VCaP (cell line): Measurements from ENCODE around the gene CX3CL1.

ENCODE experiments used
- H3K27ac ChIP-seq: fragments of 450-650 bp; 2 replicates; pipeline ENCODE4 v1.5.1; 2017
- CTCF ChIP-seq: fragments of 450-650 bp; conservative IDR thresholded peaks from 2 replicates; pipeline ENCODE4 v1.5.1; 2017; ENCODE audit warnings: mild to moderate bottlenecking, moderate library complexity

The CX3CL1 gene

GRCh38 chr16:57380671-57381462, 8.6 kb downstream of the CX3CL1 start:
- no peak overlapping the region for H3K27ac ChIP-seq
- TF ChIP-seq CTCF, result no peak

GRCh38 chr16:57381791-57382534, 9.7 kb downstream of the CX3CL1 start:
- no peak overlapping the region for H3K27ac ChIP-seq
- no peak for TF ChIP-seq CTCF

- TF ChIP-seq CTCF, result no peak
These were observed 10.4 kb downstream of the CX3CL1 start for GRCh38 chr16:57382535-57383275.

GRCh38 chr16:57383276-57384247, 11.3 kb downstream of the CX3CL1 start:
- no peak for TF ChIP-seq CTCF
- H3K27ac ChIP-seq, result no peak overlapping the region

More at GRCh38 chr16:57382535-57383275, 10.4 kb downstream of the CX3CL1 start:
- H3K27ac ChIP-seq, result no peak overlapping the region

GRCh38 chr16:57384248-57385070, 12.2 kb downstream of the CX3CL1 start:
- H3K27ac ChIP-seq, result no peak overlapping the region
- no peak for TF ChIP-seq CTCF

- no peak for TF ChIP-seq CTCF
- H3K27ac ChIP-seq, result no peak overlapping the region
These were observed 12.8 kb downstream of the CX3CL1 start for GRCh38 chr16:57385083-57385482.
